Measurements from ENCODE around the gene C18orf63.
"Not testable (repeated sequence)": the region's sequence is repeated elsewhere in the genome, so short reads cannot be mapped to it uniquely, and the experiment has no call there.

Gene C18orf63

DNA sequence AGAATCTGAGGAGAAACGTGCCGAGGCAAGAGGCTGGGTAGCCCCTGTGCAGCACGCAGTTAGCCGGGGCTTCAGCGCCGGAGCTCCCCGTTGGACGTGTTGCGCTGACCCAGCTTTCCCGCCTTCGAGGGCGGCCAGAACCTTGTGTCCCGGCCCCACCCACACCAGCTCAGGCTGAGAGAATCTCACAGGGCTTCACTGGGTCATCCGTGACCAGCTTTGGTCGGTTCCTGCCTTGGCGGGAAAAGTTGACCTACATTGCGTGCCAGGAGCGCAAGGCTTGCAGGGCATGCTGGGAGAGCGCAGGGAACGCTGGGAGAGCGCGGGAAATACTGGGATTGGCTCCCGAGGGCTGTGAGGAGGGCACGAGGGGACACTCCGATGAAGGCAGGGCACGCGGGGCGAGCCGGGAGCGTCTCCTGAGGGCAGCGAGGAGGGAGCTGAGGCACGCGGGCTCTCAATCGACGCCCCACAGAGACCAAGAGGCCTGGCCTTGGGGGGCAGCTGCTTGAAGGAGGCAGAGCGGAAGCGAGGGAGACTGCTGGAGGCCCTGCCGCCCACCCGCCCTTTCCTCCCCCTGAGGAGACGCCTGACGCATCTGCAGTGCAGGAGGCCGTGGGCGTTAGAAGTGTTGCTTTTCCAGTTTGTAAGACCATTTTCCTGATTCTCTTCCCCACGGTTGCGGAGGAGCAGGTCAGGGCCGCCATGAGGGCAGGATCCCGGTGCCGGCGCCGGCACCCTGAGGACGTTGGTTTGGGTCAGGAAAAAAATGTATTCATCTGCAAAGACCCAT is at the start of gene C18orf63:
Gene C18orf63, plus strand, starts transcription at position 376 of the 793 bp plus-strand sequence. CDS start 2,027 bp downstream, outside the sequence.
- DNase-seq (ENCODE audit: low read depth) = no peak

DNA sequence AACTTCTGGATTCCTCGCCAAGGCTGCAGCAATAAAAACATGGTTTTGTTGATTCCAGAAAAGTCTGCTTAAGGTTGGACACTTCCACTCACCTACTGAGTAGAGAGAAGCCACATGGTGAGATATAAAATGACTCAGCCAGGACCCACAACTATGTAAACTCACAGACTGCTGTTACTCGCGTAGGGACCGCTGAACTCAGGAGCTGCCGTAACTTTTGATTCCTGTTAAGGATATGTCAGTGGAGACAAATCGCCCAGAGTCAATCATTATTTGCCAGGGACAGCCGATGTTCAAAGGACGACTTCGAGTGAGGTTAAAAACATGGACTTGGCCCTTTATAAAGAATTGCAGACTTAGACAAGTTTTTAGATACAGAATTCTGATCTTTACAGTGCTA is 49.5 kb upstream of the C18orf63 start:
- no peak for DNase-seq (ENCODE audit: low read depth)

DNA sequence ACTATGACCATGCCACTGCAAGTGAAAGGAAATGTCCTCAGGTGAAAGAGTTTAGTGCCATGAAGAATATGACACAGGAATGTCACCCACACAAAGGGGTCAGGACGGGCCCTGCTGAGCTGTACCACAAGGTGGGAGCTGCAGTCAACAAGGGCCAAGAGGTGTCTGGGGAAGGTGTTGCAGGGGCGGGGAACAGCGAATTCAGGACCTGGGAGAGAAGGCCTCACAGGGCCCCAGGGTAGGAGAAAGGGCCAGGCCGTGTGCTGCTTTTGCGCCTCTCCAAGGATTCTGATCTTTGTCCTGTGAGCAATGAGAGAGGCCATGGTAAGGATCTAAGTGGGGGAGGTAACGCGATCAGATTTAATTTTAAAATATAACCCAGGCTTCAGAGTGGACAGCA is 47.5 kb upstream of the C18orf63 start:
- DNase-seq (ENCODE audit: low read depth) = no peak

DNA sequence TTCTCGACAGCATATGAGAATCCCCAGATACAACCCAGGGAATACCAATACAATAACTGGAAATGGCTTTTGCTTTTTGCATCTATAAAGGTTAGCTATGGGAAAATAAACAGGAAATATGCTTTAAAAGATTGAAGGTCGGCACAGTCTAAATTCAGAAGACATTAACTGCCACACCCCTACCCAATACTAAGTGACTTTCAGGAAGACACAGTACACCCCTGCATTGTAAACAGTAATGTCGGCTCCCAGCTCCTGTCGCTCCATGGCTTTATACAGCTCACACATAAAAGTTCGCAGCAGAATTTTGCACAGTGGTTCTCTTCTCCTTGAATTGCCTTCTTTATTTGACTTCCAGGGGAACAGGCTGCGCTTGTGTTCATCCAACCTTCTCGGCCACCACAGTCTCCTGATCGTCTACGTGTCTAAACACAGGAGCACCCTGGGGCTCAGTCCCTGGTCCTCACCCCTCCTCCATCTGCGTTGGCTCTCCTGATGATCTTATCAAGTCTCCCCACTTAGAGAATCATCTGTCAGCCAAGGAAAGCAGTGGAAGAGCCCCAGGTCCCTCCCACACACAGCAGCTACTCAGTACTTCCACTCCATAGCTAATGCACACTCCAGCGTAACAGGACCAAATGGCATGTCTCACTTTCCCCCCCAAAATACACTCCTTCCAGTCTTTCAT is 46.6 kb upstream of the C18orf63 start:
- DNase-seq (ENCODE audit: low read depth) = no peak

DNA sequence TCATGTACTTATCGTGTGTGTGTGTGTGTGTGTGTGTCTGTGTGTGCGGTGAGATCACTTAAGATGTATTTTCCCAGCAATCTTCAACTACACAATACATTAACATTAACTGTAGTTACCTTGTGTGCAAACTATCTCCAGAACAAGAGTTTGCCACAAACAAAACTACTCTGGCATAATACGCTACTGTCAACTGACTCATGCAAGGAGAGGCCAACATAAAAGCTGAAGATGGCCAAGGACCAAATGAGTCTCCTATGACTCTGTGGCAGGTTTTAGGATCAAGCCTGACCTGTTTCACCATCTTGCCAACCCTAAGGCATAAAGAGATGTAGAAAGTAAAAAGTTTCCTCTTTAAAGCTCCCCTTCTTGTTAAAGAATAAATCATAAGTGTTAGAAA is 44.0 kb upstream of the C18orf63 start:
- no peak for DNase-seq (ENCODE audit: low read depth)

DNA sequence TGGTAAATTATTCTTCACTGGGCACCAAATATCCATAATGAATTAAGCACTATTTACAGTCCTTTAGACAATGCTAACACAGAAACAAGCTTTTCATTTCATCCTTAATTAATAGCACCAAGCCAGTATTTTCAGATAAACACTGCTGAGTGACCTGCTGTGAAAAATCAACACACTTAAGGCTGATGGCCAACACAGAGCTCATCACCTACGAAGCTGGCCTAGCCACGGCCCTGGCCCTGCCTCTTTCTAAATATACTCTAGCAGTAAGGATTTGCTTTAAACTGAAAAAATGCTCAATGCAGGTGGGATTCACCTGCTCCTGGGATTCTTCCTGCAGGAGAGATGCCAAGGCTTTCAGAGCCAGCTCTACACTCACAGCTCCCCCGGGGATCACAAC is 42.2 kb upstream of the C18orf63 start:
- DNase-seq (ENCODE audit: low read depth) = no peak

DNA sequence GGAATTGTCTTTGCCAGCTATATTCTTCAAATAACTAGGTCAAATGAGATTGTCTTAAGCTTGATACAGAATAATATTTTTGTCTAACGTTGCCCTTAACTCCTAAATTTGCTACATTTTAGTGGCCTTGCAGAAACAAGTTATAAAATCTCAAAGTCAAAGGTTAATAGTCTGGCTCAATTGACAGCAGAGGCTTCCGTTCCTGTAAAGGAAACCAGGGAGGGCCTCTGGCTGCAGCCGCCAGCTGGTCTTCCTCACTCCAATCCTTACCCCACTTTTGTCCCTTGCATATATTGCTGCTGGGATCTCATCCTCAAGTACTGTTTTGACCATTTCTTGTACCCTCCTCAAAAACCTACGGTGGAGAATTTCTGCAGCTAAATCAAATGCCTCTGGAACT is 40.9 kb upstream of the C18orf63 start:
- DNase-seq (ENCODE audit: low read depth) = no peak

DNA sequence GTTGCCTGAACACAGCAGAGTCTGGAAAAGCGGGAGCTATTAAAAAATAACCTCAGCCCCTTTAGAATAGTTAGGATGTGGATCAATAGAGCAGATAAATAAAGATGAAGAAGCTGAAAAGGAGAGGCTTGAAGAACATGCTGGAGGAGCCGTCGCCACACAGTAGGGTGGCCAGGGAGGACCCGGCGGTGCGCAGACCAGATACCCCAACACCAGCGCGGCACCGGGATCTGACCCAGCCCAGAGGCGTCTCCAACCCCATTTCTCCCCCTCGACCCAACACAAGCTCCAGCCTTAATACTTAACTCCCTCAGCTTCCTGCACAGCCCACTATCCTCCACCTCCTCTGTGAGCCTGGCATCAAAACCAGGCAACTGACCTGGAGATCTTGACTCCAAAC is 39.9 kb upstream of the C18orf63 start:
- DNase-seq (ENCODE audit: low read depth) = no peak

DNA sequence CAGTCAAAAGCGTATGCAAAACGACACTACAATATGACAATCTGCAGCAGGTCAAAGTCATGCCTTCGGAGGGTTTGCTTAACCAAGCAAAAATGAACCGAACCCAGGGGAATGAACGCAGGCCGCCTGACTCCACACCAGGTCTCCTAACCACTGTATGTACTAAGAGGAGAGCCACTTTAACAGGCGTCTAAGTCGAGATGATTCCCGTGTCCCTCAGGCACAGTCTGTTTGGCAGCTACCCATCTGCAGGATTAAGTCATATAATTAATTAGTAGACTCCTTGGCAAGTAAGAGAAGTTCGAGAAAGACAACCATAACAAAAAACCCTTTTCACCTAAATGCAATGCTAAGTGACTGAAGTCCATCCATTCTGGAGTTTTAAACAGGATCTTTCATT is 39.0 kb upstream of the C18orf63 start:
- DNase-seq (ENCODE audit: low read depth) = no peak

DNA sequence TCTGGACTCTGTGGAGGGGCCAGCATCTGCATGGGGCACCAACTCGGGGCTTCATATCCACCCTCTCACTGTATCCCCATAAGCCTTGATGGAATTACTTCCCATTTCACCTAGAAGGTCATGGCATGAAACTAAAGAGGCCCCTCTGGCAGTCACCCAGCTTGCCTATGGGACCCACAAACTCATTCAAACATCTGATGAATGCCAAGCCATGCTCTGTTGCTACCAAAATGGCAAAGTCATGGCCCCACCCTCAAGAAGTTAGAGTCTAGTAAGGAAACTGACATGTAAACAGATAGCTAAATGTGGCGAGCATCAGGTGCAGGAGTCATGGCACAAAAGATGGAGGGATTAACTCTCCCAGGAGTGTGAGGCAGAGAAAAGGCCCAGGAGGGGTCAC is 38.3 kb upstream of the C18orf63 start:
- no peak for DNase-seq (ENCODE audit: low read depth)

DNA sequence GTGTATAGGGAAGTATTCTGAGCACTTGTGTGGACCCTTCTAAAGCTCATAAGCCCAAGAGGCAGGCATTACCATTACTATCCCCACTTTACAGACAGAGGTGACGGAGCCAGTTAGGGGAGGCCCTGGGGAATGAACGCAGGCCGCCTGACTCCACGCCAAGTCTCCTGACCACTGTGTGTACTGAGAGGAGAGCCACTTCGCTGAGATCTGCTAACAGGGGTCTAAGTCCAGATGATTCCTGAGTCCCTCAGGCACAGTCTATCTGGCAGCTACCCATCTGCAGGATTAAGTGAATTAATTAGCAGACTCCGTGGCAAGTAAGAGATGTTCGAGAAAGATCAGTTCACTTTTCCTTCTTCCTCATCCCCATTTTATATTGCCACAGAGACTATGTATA is 37.6 kb upstream of the C18orf63 start:
- no peak for DNase-seq (ENCODE audit: low read depth)

DNA sequence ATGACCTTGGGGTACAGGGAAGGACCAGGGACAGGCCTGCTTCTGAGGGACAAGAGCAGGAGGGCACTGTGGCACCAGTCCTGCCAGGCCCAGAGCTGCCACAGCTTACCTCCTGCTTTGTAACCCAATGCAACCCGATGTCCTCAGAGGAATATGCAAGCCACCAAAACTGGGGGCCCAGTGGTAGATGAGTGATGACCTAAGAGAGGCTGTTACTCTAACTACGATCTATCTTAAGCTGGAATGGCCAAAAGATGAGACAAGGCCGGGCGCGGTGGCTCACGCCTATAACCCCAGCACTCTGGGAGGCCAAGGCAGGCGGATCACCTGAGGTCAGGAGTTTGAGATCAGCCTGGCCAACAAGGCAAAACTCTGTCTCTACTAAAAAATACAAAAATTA is 36.7 kb upstream of the C18orf63 start:
- no peak for DNase-seq (ENCODE audit: low read depth)

DNA sequence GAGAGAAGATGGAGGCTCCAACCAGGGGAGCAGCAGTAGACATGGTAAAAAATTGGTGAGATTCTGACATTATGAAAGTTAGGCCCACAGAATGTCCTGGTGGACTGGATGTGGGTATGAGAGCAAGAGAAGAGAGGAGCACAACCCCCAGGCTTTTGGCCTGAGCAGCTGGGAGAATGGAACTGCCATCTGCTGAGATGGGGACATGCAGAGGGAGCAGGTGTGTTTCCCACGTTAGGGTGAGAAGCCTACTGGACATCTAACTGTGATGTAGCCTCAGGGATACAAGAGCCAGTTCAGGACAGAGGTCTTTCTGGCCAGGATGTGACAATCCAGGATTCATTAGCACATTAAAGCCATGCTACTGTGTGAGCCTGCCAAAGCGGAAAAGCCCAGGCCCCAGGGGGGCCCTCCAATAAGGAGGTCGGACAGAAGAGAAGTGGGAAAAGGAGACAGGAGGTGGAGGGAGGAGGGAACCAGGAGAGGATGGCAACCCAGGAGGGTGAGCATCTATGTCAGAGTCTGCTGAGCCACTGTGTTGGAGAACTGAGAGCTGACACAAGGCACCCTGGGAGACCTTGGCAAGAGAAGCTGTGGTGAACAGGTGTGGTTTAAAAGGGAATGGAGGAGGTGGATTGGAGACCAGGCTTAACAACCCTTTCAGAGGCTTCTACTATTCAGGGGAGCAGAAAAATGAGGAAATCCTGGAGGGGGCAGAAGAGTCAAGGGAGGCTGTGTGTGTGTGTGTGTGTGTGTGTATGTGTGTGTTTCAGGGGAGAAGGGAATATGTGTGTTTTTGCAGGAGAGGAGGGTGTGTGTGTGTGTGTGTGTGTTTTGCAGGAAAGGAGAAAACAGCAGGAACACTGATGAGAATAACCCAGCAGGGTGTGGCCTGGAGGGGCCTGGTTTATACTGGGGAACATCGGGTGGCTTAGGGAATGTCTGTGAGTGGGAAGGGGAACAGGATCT is 34.3 kb upstream of the C18orf63 start:
- DNase-seq (ENCODE audit: low read depth) = no peak

DNA sequence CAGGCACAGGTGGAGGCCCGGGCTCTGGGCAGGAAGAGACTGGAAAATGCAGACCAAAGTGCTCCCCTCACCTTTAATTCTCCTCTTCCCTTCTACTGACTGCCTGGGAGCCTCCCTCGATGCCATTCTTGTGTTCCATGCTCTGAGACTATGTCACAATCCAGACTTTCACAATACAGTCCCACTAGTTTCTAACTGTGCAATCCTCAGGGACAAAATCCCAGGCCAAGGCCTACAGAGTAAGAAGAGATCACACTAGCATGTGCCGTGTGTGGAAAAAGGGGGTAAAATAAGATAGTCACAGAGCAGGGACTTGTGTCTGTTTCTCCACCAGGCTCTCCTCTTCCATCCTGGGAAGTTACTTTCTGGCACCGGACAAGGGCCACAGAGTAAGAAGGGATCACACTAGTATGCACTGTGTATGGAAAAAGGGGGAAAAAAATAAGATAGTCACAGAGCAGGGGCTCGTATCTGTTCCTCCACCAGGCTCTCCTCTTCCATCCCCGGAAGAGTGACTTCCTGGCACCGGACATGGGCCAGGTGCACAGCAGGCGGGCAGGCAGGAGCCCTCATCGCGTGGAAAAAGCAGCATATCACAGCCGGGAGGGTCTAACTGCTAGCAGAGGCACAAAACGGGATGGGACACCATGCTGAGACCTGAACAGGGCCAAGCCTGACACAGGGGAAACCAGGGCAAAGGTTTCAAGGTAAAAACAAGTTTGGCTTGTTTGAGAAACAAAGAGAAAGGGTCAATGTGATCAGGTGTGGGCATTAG is 33.5 kb upstream of the C18orf63 start:
- no peak for DNase-seq (ENCODE audit: low read depth)

DNA sequence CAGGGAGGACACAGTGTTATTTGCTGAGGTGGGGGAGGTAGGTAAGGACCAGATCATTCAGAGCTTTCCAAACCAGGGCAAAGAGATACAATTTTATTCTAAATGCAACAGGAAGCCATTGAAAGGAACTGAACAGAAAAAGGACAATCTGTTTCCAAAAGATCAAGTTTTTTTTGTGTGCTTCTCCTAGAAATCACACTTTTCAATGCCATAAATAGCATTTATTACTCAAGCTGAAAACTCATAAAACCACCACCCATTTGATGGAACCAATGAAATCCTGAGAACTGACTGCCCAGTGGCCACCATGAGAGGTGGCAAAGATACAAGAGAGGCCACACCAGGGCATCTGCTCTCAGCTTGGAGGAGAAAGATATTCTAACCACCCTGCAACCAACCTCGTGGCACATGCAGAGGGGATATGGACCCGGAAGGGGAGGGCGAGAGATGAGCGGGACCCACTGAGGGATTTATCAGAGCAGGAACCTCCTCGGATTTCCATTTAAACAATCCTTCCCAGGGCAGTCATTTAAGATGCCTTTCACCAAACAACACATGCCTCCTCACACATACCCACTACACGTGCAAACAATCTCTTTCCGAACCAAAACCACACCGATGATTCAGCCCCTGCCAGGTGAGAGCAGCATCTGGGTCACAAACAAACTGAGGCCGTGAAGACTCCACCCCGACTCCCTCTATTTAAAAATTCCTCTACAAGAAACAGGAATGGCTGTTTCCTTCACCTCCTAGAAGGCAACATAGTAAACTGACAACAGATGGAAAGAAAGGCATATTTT is 32.7 kb upstream of the C18orf63 start:
- DNase-seq (ENCODE audit: low read depth) = no peak

DNA sequence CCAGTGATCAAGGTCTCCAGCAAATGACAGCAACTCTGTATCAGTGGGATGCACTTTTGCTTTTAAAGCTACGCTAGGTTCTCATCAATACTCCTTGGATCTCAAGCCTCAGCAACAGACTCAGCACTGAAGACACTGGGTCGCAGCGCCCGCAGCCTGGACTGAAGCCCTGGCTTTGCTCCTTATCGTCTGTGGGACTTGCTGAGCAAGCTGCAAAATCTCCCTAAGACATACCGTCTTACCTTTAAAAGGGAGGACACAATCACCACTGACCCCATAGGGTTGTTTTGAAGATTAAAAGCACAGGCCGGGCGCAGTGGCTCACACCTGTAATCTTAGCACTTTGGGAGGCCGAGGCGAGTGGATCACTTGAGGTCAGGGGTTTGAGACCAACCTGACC is 32.0 kb upstream of the C18orf63 start:
- no peak for DNase-seq (ENCODE audit: low read depth)

DNA sequence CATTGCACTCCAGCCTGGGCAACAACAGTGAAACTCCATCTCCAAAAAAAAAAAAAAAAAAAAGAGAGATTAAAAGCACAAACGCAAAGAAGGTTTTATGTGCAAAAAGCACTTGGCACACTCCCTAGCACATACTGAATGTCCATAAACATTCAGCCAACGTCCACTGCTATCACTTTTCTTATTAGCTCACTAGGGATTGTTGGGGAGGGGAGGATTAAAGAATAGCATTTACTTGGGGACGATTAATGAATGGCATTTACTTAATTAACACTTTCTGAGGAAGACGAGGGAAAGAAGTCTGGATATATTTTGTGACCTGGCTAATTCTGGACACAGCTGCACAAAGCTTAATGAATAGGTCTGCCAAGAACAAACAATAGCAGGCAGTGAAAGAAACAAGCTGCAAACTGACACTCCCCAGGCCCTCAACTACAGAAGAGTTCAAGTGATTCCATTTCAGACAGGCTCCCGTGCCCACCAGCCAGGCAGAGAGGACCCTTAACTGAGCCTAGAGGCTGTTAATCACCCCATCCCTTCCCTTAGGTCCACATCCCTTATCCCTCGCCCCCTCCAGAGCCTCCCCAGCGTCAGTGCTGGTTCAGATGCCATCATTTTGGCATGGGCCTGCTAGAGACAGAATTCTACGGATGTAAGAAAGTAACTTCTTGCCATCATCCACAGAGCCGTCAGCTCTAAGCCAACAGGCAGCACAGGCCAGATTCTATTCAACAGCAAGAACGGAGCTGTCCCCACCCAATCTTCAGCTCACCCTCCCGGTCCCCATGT is 31.3 kb upstream of the C18orf63 start:
- DNase-seq (ENCODE audit: low read depth) = no peak

DNA sequence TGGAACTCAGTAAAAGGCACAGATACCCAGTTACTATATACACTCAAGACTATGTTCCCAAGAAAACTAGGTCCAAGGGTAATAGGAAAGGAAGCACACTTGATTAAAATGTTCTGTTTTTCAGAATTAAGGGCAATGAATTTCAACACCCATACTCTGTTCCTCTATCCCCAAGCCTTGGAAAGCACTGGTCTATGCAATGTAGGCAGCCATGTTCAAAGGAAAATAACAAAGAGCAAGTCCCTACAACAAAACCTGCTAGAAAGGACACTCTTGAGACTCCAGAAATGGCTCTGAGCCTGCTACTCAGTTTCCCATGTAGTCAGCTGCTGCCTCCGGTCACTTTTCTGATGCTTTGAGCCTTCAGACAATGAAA is 30.7 kb upstream of the C18orf63 start:
- DNase-seq (ENCODE audit: low read depth) = no peak

DNA sequence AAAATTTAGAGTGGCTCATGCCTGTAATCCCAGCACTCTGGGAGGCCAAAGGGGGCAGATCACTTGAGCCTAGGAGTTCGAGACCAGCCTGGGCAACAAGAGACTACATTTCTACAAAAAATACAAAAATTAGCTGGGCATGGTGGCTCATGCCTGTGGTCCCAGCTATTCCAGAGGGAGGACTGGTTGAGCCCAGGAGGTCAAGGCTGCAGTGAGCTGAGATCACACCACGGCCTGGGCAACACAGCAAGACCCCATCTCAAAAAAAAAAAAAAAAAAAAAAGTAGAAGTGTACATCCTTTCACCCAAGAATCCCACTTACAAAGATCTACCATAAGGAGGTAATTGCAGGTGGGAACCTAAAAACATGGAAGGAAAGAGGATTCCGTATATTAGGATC is 30.1 kb upstream of the C18orf63 start:
- not testable (repeated sequence) for DNase-seq (ENCODE audit: low read depth)
